Large intestine (tissue), 12 donors: ENCODE measurements around the gene SARNP. TPM values are rescaled to one million over a fixed set of nuclear protein-coding genes. Genes with fewer than 3 reads are reported as not detected.
"Not testable (repeated sequence)": the region's sequence is repeated elsewhere in the genome, so short reads cannot be mapped to it uniquely, and the experiment has no call there.

Experiments used
- DNase-seq, 2 donors: peaks; one replicate each; pipeline versions ENCODE4 v3.0.0 to v3.0.0-alpha.2; 2013
- H3K27ac ChIP-seq: one replicate; pipeline ENCODE4 v1.5.1; 2013; ENCODE audit warnings: low read length
- H3K27me3 ChIP-seq: 2 replicates; pipeline ENCODE4 v1.6.1; 2013; ENCODE audit warnings: low read length; ENCODE audit not compliant: control insufficient read depth, insufficient read depth
- H3K36me3 ChIP-seq: 2 replicates; pipeline ENCODE4 v1.6.1; 2013; ENCODE audit warnings: low read length; ENCODE audit not compliant: control insufficient read depth, insufficient read depth
- H3K4me1 ChIP-seq: one replicate; pipeline ENCODE4 v1.6.1; 2013; ENCODE audit warnings: low read length; ENCODE audit not compliant: control insufficient read depth, insufficient read depth
- H3K4me3 ChIP-seq: one replicate; pipeline ENCODE4 v1.5.1; 2013; ENCODE audit warnings: low read length
- H3K9me3 ChIP-seq: one replicate; pipeline ENCODE4 v1.6.1; 2013; ENCODE audit warnings: mild to moderate bottlenecking, low read depth, low read length, moderate library complexity; ENCODE audit not compliant: control insufficient read depth
- WGBS: methylation state at CpG from one replicate; pipeline ENCODE4 v1.1.5; 2013; ENCODE audit warnings: low lambda C conversion rate; ENCODE audit not compliant: insufficient coverage; 5-methylcytosine and 5-hydroxymethylcytosine counted together
- long read RNA-seq, 11 donors: transcript quantifications; one replicate each; lab custom pipeline, GENCODE V29; 2026
- polyA plus RNA-seq: library from polyadenylated mRNA; unstranded; fragments of 120-200 nt; gene quantifications from one replicate; pipeline ENCODE4 v1.2.1, GENCODE V29; 2013

The SARNP gene, protein sequence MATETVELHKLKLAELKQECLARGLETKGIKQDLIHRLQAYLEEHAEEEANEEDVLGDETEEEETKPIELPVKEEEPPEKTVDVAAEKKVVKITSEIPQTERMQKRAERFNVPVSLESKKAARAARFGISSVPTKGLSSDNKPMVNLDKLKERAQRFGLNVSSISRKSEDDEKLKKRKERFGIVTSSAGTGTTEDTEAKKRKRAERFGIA
- 71.4 TPM for polyA plus RNA-seq
- long read RNA-seq, donor 1, transcript SARNP-201 (11 exons, 926 nt): major isoform, 11 of 21 reads
- long read RNA-seq, donor 1, partial matches to known transcripts: 0 of 21 reads
- long read RNA-seq, donor 1, other reads (novel, unspliced or antisense): 5 of 21 reads
- long read RNA-seq, donor 2, transcript SARNP-202 (12 exons, 1,163 nt): minor isoform, 7 of 54 reads
- long read RNA-seq, donor 2, transcript SARNP-201 (11 exons, 926 nt): major isoform, 43 of 54 reads
- long read RNA-seq, donor 2, partial matches to known transcripts: 0 of 54 reads
- long read RNA-seq, donor 2, other reads (novel, unspliced or antisense): 0 of 54 reads
- long read RNA-seq, donor 3: 0 reads
- long read RNA-seq, donor 4, partial matches to known transcripts: 0 of 2 reads
- long read RNA-seq, donor 4, other reads (novel, unspliced or antisense): 0 of 2 reads
- long read RNA-seq, donor 5, transcript SARNP-201 (11 exons, 926 nt): major isoform, 17 of 20 reads
- long read RNA-seq, donor 5, partial matches to known transcripts: 0 of 20 reads
- long read RNA-seq, donor 5, other reads (novel, unspliced or antisense): 0 of 20 reads
- long read RNA-seq, donor 6, transcript SARNP-201 (11 exons, 926 nt): major isoform, 17 of 34 reads
- long read RNA-seq, donor 6, partial matches to known transcripts: 11 of 34 reads
- long read RNA-seq, donor 6, other reads (novel, unspliced or antisense): 0 of 34 reads
- long read RNA-seq, donor 7, transcript SARNP-201 (11 exons, 926 nt): major isoform, 20 of 31 reads
- long read RNA-seq, donor 7, partial matches to known transcripts: 7 of 31 reads
- long read RNA-seq, donor 7, other reads (novel, unspliced or antisense): 0 of 31 reads
- long read RNA-seq, donor 8, transcript SARNP-201 (11 exons, 926 nt): major isoform, 44 of 53 reads
- long read RNA-seq, donor 8, partial matches to known transcripts: 0 of 53 reads
- long read RNA-seq, donor 8, other reads (novel, unspliced or antisense): 0 of 53 reads
- long read RNA-seq, donor 9, transcript SARNP-203 (10 exons, 726 nt): minor isoform, 5 of 42 reads
- long read RNA-seq, donor 9, transcript SARNP-201 (11 exons, 926 nt): major isoform, 31 of 42 reads
- long read RNA-seq, donor 9, transcript SARNP-202 (12 exons, 1,163 nt): minor isoform, 5 of 42 reads
- long read RNA-seq, donor 9, partial matches to known transcripts: 0 of 42 reads
- long read RNA-seq, donor 9, other reads (novel, unspliced or antisense): 0 of 42 reads
- long read RNA-seq, donor 10, transcript SARNP-201 (11 exons, 926 nt): major isoform, 32 of 38 reads
- long read RNA-seq, donor 10, transcript SARNP-202 (12 exons, 1,163 nt): minor isoform, 5 of 38 reads
- long read RNA-seq, donor 10, partial matches to known transcripts: 0 of 38 reads
- long read RNA-seq, donor 10, other reads (novel, unspliced or antisense): 0 of 38 reads
- long read RNA-seq, donor 11, transcript SARNP-201 (11 exons, 926 nt): major isoform, 15 of 17 reads
- long read RNA-seq, donor 11, partial matches to known transcripts: 0 of 17 reads
- long read RNA-seq, donor 11, other reads (novel, unspliced or antisense): 0 of 17 reads

DNA sequence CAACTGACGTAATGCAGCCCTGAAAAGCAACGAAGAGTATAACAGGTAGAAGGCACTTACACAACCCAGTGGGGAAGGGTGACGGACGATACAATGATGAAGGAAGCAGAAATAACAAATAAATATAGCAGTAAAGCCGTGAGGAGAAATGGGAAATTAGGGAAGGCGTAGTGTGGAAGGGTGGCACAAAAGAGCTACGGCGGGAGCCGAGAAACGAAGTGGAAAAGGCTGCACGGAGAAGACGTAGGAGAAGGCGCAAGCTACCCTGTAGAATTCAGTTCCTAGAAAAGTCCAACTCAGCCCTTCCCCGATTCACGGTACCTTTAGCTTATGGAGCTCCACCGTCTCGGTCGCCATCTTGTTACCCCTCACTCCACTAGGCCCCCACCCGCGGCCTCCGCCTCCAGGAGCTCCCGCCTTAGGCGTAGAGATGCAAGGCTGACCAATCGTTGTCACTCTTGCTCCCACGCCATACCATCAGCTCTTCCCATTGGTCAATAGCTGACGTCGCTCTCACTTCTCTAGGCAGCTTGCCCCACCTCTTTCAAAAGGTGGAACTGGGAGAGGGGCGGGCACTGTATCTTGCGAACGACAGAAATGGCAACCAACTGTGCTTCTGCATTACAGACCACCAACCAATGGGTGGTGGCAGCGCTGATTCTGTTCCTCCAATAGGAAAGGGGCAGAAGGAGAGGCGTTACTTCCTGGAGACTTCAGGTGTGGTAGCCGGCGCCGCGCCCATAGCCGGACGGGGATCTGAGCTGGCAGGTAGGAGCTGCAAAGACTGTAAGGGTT lies at the start of gene SARNP, which contains the start of gene ORMDL2:
TSS of gene SARNP (minus strand) at position 380 of the 795 bp plus-strand sequence. CDS start at position 357, 23 bp downstream.
TSS of gene ORMDL2 (plus strand) at position 697 of the 795 bp plus-strand sequence. CDS start 959 bp downstream, outside the sequence.
- no peaks in the 10 kb centered on the region for H3K27me3 ChIP-seq
- peak; percentile 100 for DNase-seq
- H3K36me3 ChIP-seq: peaks cover 45% of the 10 kb centered on the region
- WGBS: 0% methylated on average over 1 of the region's 38 CpGs
- peak within 1 kb of the TSS; percentile 87 for H3K27ac ChIP-seq
- no peaks in the 10 kb centered on the region for H3K9me3 ChIP-seq
- peaks cover 6% of the 10 kb centered on the region for H3K4me1 ChIP-seq
- peak within 1 kb of the TSS; percentile 87 for H3K4me3 ChIP-seq

DNA sequence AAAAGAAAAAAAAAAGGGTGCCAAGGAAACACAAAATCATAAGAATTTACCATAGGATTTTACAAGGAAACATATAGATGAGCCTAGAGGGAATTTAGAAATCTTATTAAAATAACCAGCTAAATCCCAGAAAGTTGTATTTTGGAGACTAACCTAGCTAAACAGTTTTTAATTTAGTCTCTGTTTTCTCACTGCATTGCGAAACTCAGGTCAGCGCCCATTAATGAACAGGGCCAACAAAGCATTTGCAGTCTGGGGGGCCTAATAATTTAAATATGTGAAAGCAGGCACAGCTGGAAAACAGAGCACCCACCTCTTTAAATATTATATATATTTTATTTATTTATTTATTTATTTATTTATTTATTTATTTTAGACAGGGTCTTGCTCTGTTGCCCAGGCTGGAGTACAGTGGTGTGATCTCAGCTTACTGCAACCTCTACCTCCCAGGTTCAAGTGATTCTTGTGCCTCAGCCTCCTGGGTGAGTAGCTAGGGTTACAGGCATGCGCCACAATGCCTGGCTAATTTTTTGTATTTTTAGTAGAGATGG lies 49.0 kb upstream of the SARNP start:
- H3K27ac ChIP-seq, H3K27me3 ChIP-seq, H3K4me3 ChIP-seq, H3K36me3 ChIP-seq, DNase-seq, H3K4me1 ChIP-seq: not testable (repeated sequence)
- H3K9me3 ChIP-seq: peaks cover 18% of the 10 kb centered on the region
- no CpG with 5 or more reads among the region's 3 CpGs for WGBS

- peaks cover 18% of the 10 kb centered on the region for H3K9me3 ChIP-seq
- DNase-seq: no peak
- no peaks in the 10 kb centered on the region for H3K27me3 ChIP-seq
- no peaks in the 10 kb centered on the region for H3K36me3 ChIP-seq
- H3K4me1 ChIP-seq: no peaks in the 10 kb centered on the region
- WGBS: 100% methylated on average over 1 of the region's 2 CpGs
- H3K27ac ChIP-seq: no peak overlapping the region
- no peak overlapping the region for H3K4me3 ChIP-seq
Measured at GRCh38 chr12:55865327-55865726, 47.8 kb upstream of the SARNP start.

GRCh38 chr12:55862931-55863330 lies 45.4 kb upstream of the SARNP start:
- not testable (repeated sequence) for H3K27me3 ChIP-seq, DNase-seq, H3K4me3 ChIP-seq, H3K36me3 ChIP-seq, H3K4me1 ChIP-seq, H3K27ac ChIP-seq
- WGBS: no CpG with 5 or more reads among the region's 13 CpGs
- H3K9me3 ChIP-seq: peaks cover 18% of the 10 kb centered on the region

DNA sequence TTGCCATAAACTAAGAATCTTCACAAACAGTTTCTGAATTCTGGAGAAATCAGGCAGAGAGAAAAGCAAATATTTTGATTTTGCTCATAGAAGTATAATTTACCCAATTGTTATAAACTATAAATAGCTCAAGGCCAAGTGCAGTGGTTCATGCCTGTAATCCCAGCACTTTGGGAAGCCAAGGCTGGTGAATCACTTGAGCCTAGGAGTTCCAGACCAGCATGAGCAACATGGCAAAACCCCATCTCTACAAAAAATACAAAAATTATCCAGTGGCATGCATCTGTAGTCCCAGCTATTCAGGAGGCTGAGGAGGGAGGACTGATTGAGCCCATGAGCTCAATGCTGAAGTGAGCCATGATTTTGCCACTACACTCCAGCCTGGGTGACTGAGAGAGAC lies 44.8 kb upstream of the SARNP start:
- Histone ChIP-seq H3K4me1 (no peaks in the 10 kb centered on the region), H3K36me3 (no peaks in the 10 kb centered on the region)
- DNase-seq: no peak

DNA sequence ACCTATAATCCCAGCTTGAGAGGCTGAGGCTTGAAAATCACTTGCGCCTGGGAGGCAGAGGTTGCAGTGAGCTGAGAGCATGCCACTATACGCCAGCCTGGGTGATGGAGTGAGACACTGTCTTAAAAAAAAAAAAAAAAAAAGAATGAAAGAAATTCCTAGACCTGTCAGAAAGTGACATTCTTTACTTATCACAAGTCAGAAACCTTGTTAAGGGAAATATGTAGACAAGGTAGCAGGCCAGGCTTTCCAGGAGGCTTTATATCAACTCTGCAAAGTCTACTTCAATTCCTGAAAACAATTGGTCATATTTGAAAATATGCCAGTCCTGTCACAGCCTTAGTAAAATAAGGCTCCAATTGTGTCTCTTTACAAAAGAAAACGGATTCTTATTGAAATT lies 44.3 kb upstream of the SARNP start:
- no peak overlapping the region for H3K27ac ChIP-seq
- H3K27me3 ChIP-seq: no peaks in the 10 kb centered on the region
- WGBS: 80% methylated on average over 3 of the region's 3 CpGs
- no peak overlapping the region for H3K4me3 ChIP-seq
- DNase-seq: no peak
- H3K36me3 ChIP-seq: no peaks in the 10 kb centered on the region
- H3K4me1 ChIP-seq: no peaks in the 10 kb centered on the region
- H3K9me3 ChIP-seq: peaks cover 14% of the 10 kb centered on the region

More for the DNA sequence above, 44.8 kb upstream of the SARNP start:
- H3K4me3 ChIP-seq: no peak overlapping the region
- H3K27me3 ChIP-seq: no peaks in the 10 kb centered on the region
- H3K9me3 ChIP-seq: peaks cover 18% of the 10 kb centered on the region
- no peak overlapping the region for H3K27ac ChIP-seq

DNA sequence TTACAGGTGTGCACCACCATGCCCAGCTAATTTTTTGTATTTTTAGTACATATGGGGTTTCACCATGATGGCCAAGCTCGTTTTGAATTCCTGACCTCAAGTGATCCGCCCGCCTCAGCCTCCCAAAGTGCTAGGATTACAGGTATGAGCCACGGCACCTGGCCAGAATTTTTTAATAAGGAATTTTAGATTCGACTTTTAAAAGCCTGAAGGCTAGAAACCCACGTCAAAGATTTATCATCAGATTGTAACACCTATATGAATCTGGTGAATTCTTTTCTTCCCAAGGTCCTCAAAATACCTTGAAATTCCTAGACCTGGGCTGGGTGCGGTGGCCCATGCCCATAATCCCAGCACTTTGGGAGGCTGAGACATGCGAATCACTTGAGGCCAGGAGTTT lies 43.9 kb upstream of the SARNP start:
- Histone ChIP-seq H3K4me3 (no peak overlapping the region), H3K27ac (no peak overlapping the region), H3K36me3 (no peaks in the 10 kb centered on the region), H3K9me3 (peaks cover 14% of the 10 kb centered on the region), H3K27me3 (no peaks in the 10 kb centered on the region), H3K4me1 (no peaks in the 10 kb centered on the region)
- 100% methylated on average over 1 of the region's 8 CpGs for WGBS
- DNase-seq: no peak

GRCh38 chr12:55852740-55853139 lies 35.2 kb upstream of the SARNP start:
- no peaks in the 10 kb centered on the region for H3K36me3 ChIP-seq
- no peaks in the 10 kb centered on the region for H3K4me1 ChIP-seq
- no peak overlapping the region for H3K27ac ChIP-seq
- DNase-seq: no peak
- WGBS: 20% methylated on average over 1 of the region's 1 CpG
- H3K9me3 ChIP-seq: no peaks in the 10 kb centered on the region
- no peak overlapping the region for H3K4me3 ChIP-seq
- peaks cover 6% of the 10 kb centered on the region for H3K27me3 ChIP-seq

DNA sequence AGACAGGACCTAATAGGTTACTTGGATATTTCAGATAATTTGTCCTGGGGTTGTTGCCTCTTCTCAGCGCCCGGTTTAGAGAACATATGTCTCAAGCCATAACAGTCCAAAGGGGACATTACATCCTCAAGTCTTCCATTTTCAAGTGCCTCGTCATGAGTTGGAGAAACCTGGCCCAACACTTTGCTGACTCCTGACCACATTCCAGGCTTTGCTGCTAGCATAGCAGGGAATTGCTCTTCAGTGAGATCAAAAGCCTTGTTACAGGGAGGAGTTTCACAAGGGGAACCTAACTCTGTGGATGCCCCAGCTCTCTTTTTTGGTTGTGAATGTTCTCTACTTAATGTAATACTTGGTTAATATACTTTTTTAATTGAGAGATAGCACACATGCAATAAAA lies 33.4 kb upstream of the SARNP start:
- Histone ChIP-seq H3K4me1 (no peaks in the 10 kb centered on the region), H3K27me3 (peaks cover 10% of the 10 kb centered on the region), H3K9me3 (no peaks in the 10 kb centered on the region), H3K36me3 (no peaks in the 10 kb centered on the region), H3K4me3 (no peak overlapping the region), H3K27ac (no peak overlapping the region)
- DNase-seq: no peak
- no CpG with 5 or more reads among the region's 3 CpGs for WGBS
